Mesothelial cell of epicardium (in vitro differentiated cells): ENCODE data around the gene MRNIP. TPM values are rescaled to one million over a fixed set of nuclear protein-coding genes. Genes with fewer than 3 reads are reported as not detected.

ENCODE experiments used
- DNase-seq, 2 experiments: peaks; one replicate each; pipeline ENCODE4 v3.0.0; 2021; ENCODE audit warnings: low spot score in 2 of 2; ENCODE audit not compliant: unreplicated experiment in 2 of 2
- H3K27ac Mint-ChIP-seq: 2 replicates; pipeline ENCODE4 v1.8.0; 2021; ENCODE audit warnings: mixed read lengths
- H3K27me3 Mint-ChIP-seq: 2 replicates; pipeline ENCODE4 v1.8.0; 2021; ENCODE audit warnings: low read depth, mixed read lengths
- H3K36me3 Mint-ChIP-seq: 2 replicates; pipeline ENCODE4 v1.8.0; 2021; ENCODE audit warnings: mixed read lengths
- H3K4me1 Mint-ChIP-seq: 2 replicates; pipeline ENCODE4 v1.8.0; 2021; ENCODE audit warnings: mixed read lengths
- H3K4me3 Mint-ChIP-seq: 2 replicates; pipeline ENCODE4 v1.8.0; 2021; ENCODE audit warnings: mild to moderate bottlenecking, moderate library complexity, mixed read lengths
- H3K9me3 Mint-ChIP-seq: 2 replicates; pipeline ENCODE4 v1.8.0; 2021; ENCODE audit warnings: mixed read lengths
- CTCF ChIP-seq: fragments of 200-600 bp; sonication (generic); IDR thresholded peaks from one replicate; pipeline ENCODE4 v1.5.0; 2021; ENCODE audit warnings: antibody characterized with exemption; ENCODE audit not compliant: unreplicated experiment
- total RNA-seq: library from RNA; stranded (reverse); gene quantifications from 3 replicates; pipeline ENCODE4 v1.2.1, GENCODE V29; 2021

The MRNIP gene
- 44.1 to 48.2 TPM (median 47.0 TPM) in 3 replicates for total RNA-seq

- peak; percentile 87 to 92 for DNase-seq
- no peaks in the 10 kb centered on the region for H3K9me3 Mint-ChIP-seq
Measured at GRCh38 chr5:179858586-179859427, at the start of gene MRNIP. TSS of gene MRNIP (minus strand) at chr5:179858817. CDS start at chr5:179858796, 21 bp downstream.

GRCh38 chr5:179907556-179908324 is 49.1 kb upstream of the MRNIP start, which contains the start of gene TBC1D9B:
TSS of gene TBC1D9B (minus strand) at chr5:179907897. CDS start at chr5:179907821, 76 bp downstream.
- Mint-ChIP-seq H3K27ac (peak within 1 kb of the TSS; percentile 73), H3K36me3 (peaks cover 9% of the 10 kb centered on the region), H3K9me3 (no peaks in the 10 kb centered on the region), H3K4me3 (peak within 1 kb of the TSS; percentile 87), H3K27me3 (no peaks in the 10 kb centered on the region), H3K4me1 (peaks cover 7% of the 10 kb centered on the region)
- peak; percentile 52 for TF ChIP-seq CTCF
- DNase-seq = peak; percentile 62 to 66

More at GRCh38 chr5:179858586-179859427, at the start of gene MRNIP:
- H3K4me1 Mint-ChIP-seq = peaks cover 18% of the 10 kb centered on the region
- H3K36me3 Mint-ChIP-seq = peaks cover 14% of the 10 kb centered on the region
- TF ChIP-seq CTCF = no peak
- peak within 1 kb of the TSS; percentile 98 for H3K4me3 Mint-ChIP-seq
- H3K27me3 Mint-ChIP-seq = no peaks in the 10 kb centered on the region
- H3K27ac Mint-ChIP-seq = peak within 1 kb of the TSS; percentile 95

- Mint-ChIP-seq H3K27me3 (no peaks in the 10 kb centered on the region), H3K27ac (peak overlapping the region; percentile 73), H3K4me1 (peaks cover 7% of the 10 kb centered on the region), H3K36me3 (peaks cover 10% of the 10 kb centered on the region), H3K9me3 (no peaks in the 10 kb centered on the region), H3K4me3 (peak overlapping the region; percentile 87)
- TF ChIP-seq CTCF = no peak
- peak in 1 of 2 experiments; percentile 49 for DNase-seq
Measured at GRCh38 chr5:179906795-179907555, 48.4 kb upstream of the MRNIP start.

GRCh38 chr5:179906294-179906794 is 47.7 kb upstream of the MRNIP start:
- TF ChIP-seq CTCF = no peak
- H3K4me1 Mint-ChIP-seq = peaks cover 7% of the 10 kb centered on the region
- peak overlapping the region; percentile 64 for H3K27ac Mint-ChIP-seq
- no peaks in the 10 kb centered on the region for H3K9me3 Mint-ChIP-seq
- H3K27me3 Mint-ChIP-seq = no peaks in the 10 kb centered on the region
- peaks cover 13% of the 10 kb centered on the region for H3K36me3 Mint-ChIP-seq
- no peak for DNase-seq
- peak overlapping the region; percentile 87 for H3K4me3 Mint-ChIP-seq

GRCh38 chr5:179905161-179905560 is 46.5 kb upstream of the MRNIP start:
- Mint-ChIP-seq H3K4me3 (no peak overlapping the region), H3K4me1 (peaks cover 7% of the 10 kb centered on the region), H3K36me3 (peaks cover 13% of the 10 kb centered on the region), H3K27ac (no peak overlapping the region), H3K27me3 (no peaks in the 10 kb centered on the region), H3K9me3 (no peaks in the 10 kb centered on the region)
- TF ChIP-seq CTCF = no peak
- no peak for DNase-seq
